WTC11 (cell line): ENCODE data around the gene KCNJ6.

ENCODE experiments used
- CTCF ChIP-seq: fragments of 200-600 bp; IDR thresholded peaks from 2 replicates; pipeline ENCODE4 v1.8.0; 2022; ENCODE audit warnings: antibody characterized with exemption
- ETV6 ChIP-seq: sonication (generic); formaldehyde crosslinking; IDR thresholded peaks from 2 replicates; pipeline ENCODE4 v1.8.1; 2022; ENCODE audit warnings: mild to moderate bottlenecking, missing genetic modification reagents
- FOXJ3 ChIP-seq: sonication (generic); formaldehyde crosslinking; IDR thresholded peaks from 2 replicates; pipeline ENCODE4 v1.9.0; 2021; ENCODE audit warnings: missing genetic modification reagents, mild to moderate bottlenecking, borderline replicate concordance
- IRF1 ChIP-seq: sonication (generic); formaldehyde crosslinking; IDR thresholded peaks from 2 replicates; pipeline ENCODE4 v1.8.0; 2023; ENCODE audit warnings: missing genetic modification reagents
- SMAD3 ChIP-seq: sonication (generic); formaldehyde crosslinking; IDR thresholded peaks from 2 replicates; pipeline ENCODE4 v1.8.0; 2022; ENCODE audit warnings: missing genetic modification reagents, mild to moderate bottlenecking, borderline replicate concordance
- SP1 ChIP-seq: sonication (generic); formaldehyde crosslinking; conservative IDR thresholded peaks from 2 replicates; pipeline ENCODE4 v1.8.1; 2022; ENCODE audit warnings: missing genetic modification reagents
- TEAD1 ChIP-seq: sonication (generic); formaldehyde crosslinking; IDR thresholded peaks from 2 replicates; pipeline ENCODE4 v1.8.0; 2022; ENCODE audit warnings: mild to moderate bottlenecking, missing genetic modification reagents
- TEAD4 ChIP-seq: sonication (generic); formaldehyde crosslinking; IDR thresholded peaks from 2 replicates; pipeline ENCODE4 v1.8.0; 2022; ENCODE audit warnings: mild to moderate bottlenecking, missing genetic modification reagents
- USF2 ChIP-seq: sonication (generic); formaldehyde crosslinking; IDR thresholded peaks from 2 replicates; pipeline ENCODE4 v1.8.1; 2023; ENCODE audit warnings: mild to moderate bottlenecking, missing genetic modification reagents, moderate library complexity
- ZBTB21 ChIP-seq: sonication (generic); formaldehyde crosslinking; IDR thresholded peaks from 2 replicates; pipeline ENCODE4 v1.8.1; 2023; ENCODE audit warnings: mild to moderate bottlenecking, missing genetic modification reagents, borderline replicate concordance
- ZNF317 ChIP-seq: sonication (generic); formaldehyde crosslinking; IDR thresholded peaks from 2 replicates; pipeline ENCODE4 v1.8.1; 2023; ENCODE audit warnings: low read depth, mild to moderate bottlenecking, moderate library complexity, missing genetic modification reagents, borderline replicate concordance
- ZNF512 ChIP-seq: sonication (generic); formaldehyde crosslinking; IDR thresholded peaks from 2 replicates; pipeline ENCODE4 v1.8.1; 2022; ENCODE audit warnings: missing genetic modification reagents, borderline replicate concordance

GRCh38 chr21:37937668-37938067, 21.4 kb upstream of the KCNJ6 start:
- TF ChIP-seq CTCF: no peak
- no peak for TF ChIP-seq IRF1 (CRISPR knock-in tag)
- no peak for TF ChIP-seq ZNF317 (CRISPR knock-in tag)
- TF ChIP-seq ETV6 (CRISPR knock-in tag): no peak
- TF ChIP-seq TEAD4 (CRISPR knock-in tag): no peak
- TF ChIP-seq FOXJ3 (CRISPR knock-in tag): no peak
- TF ChIP-seq ZNF512 (CRISPR knock-in tag): no peak
- no peak for TF ChIP-seq TEAD1 (CRISPR knock-in tag)
- no peak for TF ChIP-seq ZBTB21
- no peak for TF ChIP-seq USF2 (CRISPR knock-in tag)
- no peak for TF ChIP-seq SMAD3
- TF ChIP-seq SP1 (CRISPR knock-in tag): no peak
